ENCODE results near the gene SVIL. TPM values are rescaled to one million over a fixed set of nuclear protein-coding genes. Genes with fewer than 3 reads are reported as not detected.
"Not testable (repeated sequence)": the region's sequence is repeated elsewhere in the genome, so short reads cannot be mapped to it uniquely, and the experiment has no call there.

SVIL gene
- total RNA-seq, 2 experiments from 2014 or later: 7.0 to 8.3 TPM

GRCh38 chr10:29537799-29538198 lies 97.0 kb downstream of the SVIL start:
- CTCF ChIA-PET: no interaction called here
- intact Hi-C loops (cut with micrococcal nuclease): no loop called here
- Mint-ChIP-seq H3K4me1 (ENCODE audit: low read depth) (no peaks in the 10 kb centered on the region), H3K9me3 (no peaks in the 10 kb centered on the region), H3K27me3 (ENCODE audit: low read depth) (no peaks in the 10 kb centered on the region), H3K27ac (no peak overlapping the region), H3K36me3 (ENCODE audit: low read depth) (peaks cover 3% of the 10 kb centered on the region), H3K4me3 (no peak overlapping the region)
- DNase-seq: no peak

- DNase-seq; H3K9me3 Mint-ChIP-seq; H3K4me3 Mint-ChIP-seq; H3K4me1 Mint-ChIP-seq (ENCODE audit: low read depth); H3K36me3 Mint-ChIP-seq (ENCODE audit: low read depth); H3K27ac Mint-ChIP-seq; intact Hi-C loops (cut with micrococcal nuclease); H3K27me3 Mint-ChIP-seq (ENCODE audit: low read depth): not testable (repeated sequence)
- CTCF ChIA-PET: interaction anchor here (0.6 kb wide), 1 partner anchor 32 kb away, joined by 3 read pairs; no protein-coding TSS in a partner anchor
Observed at GRCh38 chr10:29536691-29537090, 98.1 kb downstream of the SVIL start.

- CTCF ChIA-PET: no interaction called here
- Mint-ChIP-seq H3K4me1 (ENCODE audit: low read depth) (no peaks in the 10 kb centered on the region), H3K4me3 (no peak overlapping the region), H3K36me3 (ENCODE audit: low read depth) (peaks cover 3% of the 10 kb centered on the region), H3K27me3 (ENCODE audit: low read depth) (no peaks in the 10 kb centered on the region), H3K9me3 (no peaks in the 10 kb centered on the region), H3K27ac (no peak overlapping the region)
- DNase-seq: no peak
- intact Hi-C loops (cut with micrococcal nuclease): no loop called here
Observed at GRCh38 chr10:29535778-29536453, 98.9 kb downstream of the SVIL start.

- no peaks in the 10 kb centered on the region for H3K9me3 Mint-ChIP-seq
- CTCF ChIA-PET: interaction anchor here (0.7 kb wide), 1 partner anchor 89 kb away, joined by 3 read pairs; no protein-coding TSS in a partner anchor
- H3K36me3 Mint-ChIP-seq (ENCODE audit: low read depth): peaks cover 5% of the 10 kb centered on the region
- intact Hi-C loops (cut with micrococcal nuclease): no loop called here
- H3K4me3 Mint-ChIP-seq: no peak overlapping the region
- no peak overlapping the region for H3K27ac Mint-ChIP-seq
- no peak for DNase-seq
- H3K4me1 Mint-ChIP-seq (ENCODE audit: low read depth): no peaks in the 10 kb centered on the region
- H3K27me3 Mint-ChIP-seq (ENCODE audit: low read depth): no peaks in the 10 kb centered on the region
Observed at GRCh38 chr10:29535012-29535777, 99.6 kb downstream of the SVIL start.

- Mint-ChIP-seq H3K4me3 (no peak overlapping the region), H3K27me3 (ENCODE audit: low read depth) (no peaks in the 10 kb centered on the region), H3K27ac (no peak overlapping the region), H3K9me3 (no peaks in the 10 kb centered on the region), H3K36me3 (ENCODE audit: low read depth) (peaks cover 5% of the 10 kb centered on the region), H3K4me1 (ENCODE audit: low read depth) (no peaks in the 10 kb centered on the region)
- DNase-seq: no peak
- intact Hi-C loops (cut with micrococcal nuclease): loop anchor here (5.0 kb wide), 1 partner anchor 58 kb away; no protein-coding TSS in a partner anchor
- CTCF ChIA-PET: interaction anchor here (0.7 kb wide), 1 partner anchor 89 kb away, joined by 3 read pairs; no protein-coding TSS in a partner anchor
Observed at GRCh38 chr10:29534590-29534989, 100.2 kb downstream of the SVIL start.

GRCh38 chr10:29533696-29534285 lies 101.0 kb downstream of the SVIL start:
- intact Hi-C loops (cut with micrococcal nuclease): loop anchor here (5.0 kb wide), 1 partner anchor 59 kb away; no protein-coding TSS in a partner anchor
- H3K27me3 Mint-ChIP-seq (ENCODE audit: low read depth): no peaks in the 10 kb centered on the region
- peaks cover 5% of the 10 kb centered on the region for H3K36me3 Mint-ChIP-seq (ENCODE audit: low read depth)
- no peak overlapping the region for H3K27ac Mint-ChIP-seq
- no peak overlapping the region for H3K4me3 Mint-ChIP-seq
- CTCF ChIA-PET: no interaction called here
- no peaks in the 10 kb centered on the region for H3K9me3 Mint-ChIP-seq
- H3K4me1 Mint-ChIP-seq (ENCODE audit: low read depth): no peaks in the 10 kb centered on the region
- DNase-seq: no peak

- no peak for DNase-seq
- no peaks in the 10 kb centered on the region for H3K27me3 Mint-ChIP-seq (ENCODE audit: low read depth)
- no peaks in the 10 kb centered on the region for H3K9me3 Mint-ChIP-seq
- CTCF ChIA-PET: interaction anchor here (0.5 to 1.3 kb wide), 2 partner anchors 16 to 52 kb away, joined by 4 to 5 read pairs; no protein-coding TSS in a partner anchor
- H3K27ac Mint-ChIP-seq: no peak overlapping the region
- no peaks in the 10 kb centered on the region for H3K4me1 Mint-ChIP-seq (ENCODE audit: low read depth)
- intact Hi-C loops (cut with micrococcal nuclease): loop anchor here (5.0 kb wide), 1 partner anchor 59 kb away; no protein-coding TSS in a partner anchor
- H3K4me3 Mint-ChIP-seq: no peak overlapping the region
- H3K36me3 Mint-ChIP-seq (ENCODE audit: low read depth): peaks cover 8% of the 10 kb centered on the region
Observed at GRCh38 chr10:29533046-29533445, 101.7 kb downstream of the SVIL start.

- intact Hi-C loops (cut with micrococcal nuclease): loop anchor here (5.0 kb wide), 1 partner anchor 60 kb away; no protein-coding TSS in a partner anchor
- Mint-ChIP-seq H3K27me3 (ENCODE audit: low read depth) (no peaks in the 10 kb centered on the region), H3K36me3 (ENCODE audit: low read depth) (peaks cover 8% of the 10 kb centered on the region), H3K27ac (no peak overlapping the region), H3K9me3 (no peaks in the 10 kb centered on the region), H3K4me1 (ENCODE audit: low read depth) (no peaks in the 10 kb centered on the region), H3K4me3 (no peak overlapping the region)
- no peak for DNase-seq
- CTCF ChIA-PET: interaction anchor here (0.5 to 1.3 kb wide), 2 partner anchors 15 to 52 kb away, joined by 4 to 5 read pairs; no protein-coding TSS in a partner anchor
Observed at GRCh38 chr10:29532256-29532878, 102.4 kb downstream of the SVIL start.

GRCh38 chr10:29530112-29530976 lies 104.4 kb downstream of the SVIL start:
- CTCF ChIA-PET: interaction anchor here (0.6 kb wide), 2 partner anchors 20 to 892 kb away, joined by 3 read pairs; no protein-coding TSS in a partner anchor

GRCh38 chr10:29529146-29529545 lies 105.6 kb downstream of the SVIL start:
- intact Hi-C loops (cut with micrococcal nuclease): no loop called here
- no peak for DNase-seq
- H3K9me3 Mint-ChIP-seq: no peaks in the 10 kb centered on the region
- no peak overlapping the region for H3K4me3 Mint-ChIP-seq
- CTCF ChIA-PET: no interaction called here
- H3K27me3 Mint-ChIP-seq (ENCODE audit: low read depth): no peaks in the 10 kb centered on the region
- peaks cover 9% of the 10 kb centered on the region for H3K36me3 Mint-ChIP-seq (ENCODE audit: low read depth)
- no peaks in the 10 kb centered on the region for H3K4me1 Mint-ChIP-seq (ENCODE audit: low read depth)
- H3K27ac Mint-ChIP-seq: no peak overlapping the region

More at GRCh38 chr10:29530112-29530976, 104.4 kb downstream of the SVIL start:
- intact Hi-C loops (cut with micrococcal nuclease): loop anchor here (5.0 kb wide), 1 partner anchor 62 kb away; no protein-coding TSS in a partner anchor
- DNase-seq: no peak
- H3K4me3 Mint-ChIP-seq: no peak overlapping the region
- no peaks in the 10 kb centered on the region for H3K9me3 Mint-ChIP-seq
- no peaks in the 10 kb centered on the region for H3K27me3 Mint-ChIP-seq (ENCODE audit: low read depth)
- no peak overlapping the region for H3K27ac Mint-ChIP-seq
- no peaks in the 10 kb centered on the region for H3K4me1 Mint-ChIP-seq (ENCODE audit: low read depth)
- H3K36me3 Mint-ChIP-seq (ENCODE audit: low read depth): peaks cover 10% of the 10 kb centered on the region

GRCh38 chr10:29525762-29526161 lies 109.0 kb downstream of the SVIL start:
- no peak for DNase-seq
- H3K4me1 Mint-ChIP-seq (ENCODE audit: low read depth): no peaks in the 10 kb centered on the region
- no peaks in the 10 kb centered on the region for H3K9me3 Mint-ChIP-seq
- no peaks in the 10 kb centered on the region for H3K27me3 Mint-ChIP-seq (ENCODE audit: low read depth)
- intact Hi-C loops (cut with micrococcal nuclease): no loop called here
- no peak overlapping the region for H3K4me3 Mint-ChIP-seq
- CTCF ChIA-PET: interaction anchor here (1.1 kb wide), 1 partner anchor 13 kb away, joined by 4 read pairs; no protein-coding TSS in a partner anchor
- peaks cover 19% of the 10 kb centered on the region for H3K36me3 Mint-ChIP-seq (ENCODE audit: low read depth)
- H3K27ac Mint-ChIP-seq: no peak overlapping the region

Data from activated naive CD4-positive, alpha-beta T cell treated with anti-CD3 and anti-CD28 coated beads for 36 hours (primary cell).